Activated CD4-positive, alpha-beta T cell treated with anti-CD3 and anti-CD28 coated beads for 48 hours (primary cell): ENCODE measurements around the gene DCTD.

Source experiments
- DNase-seq: peaks from one replicate; pipeline ENCODE4 v3.0.0-alpha.2; 2020

DCTD gene

DNA sequence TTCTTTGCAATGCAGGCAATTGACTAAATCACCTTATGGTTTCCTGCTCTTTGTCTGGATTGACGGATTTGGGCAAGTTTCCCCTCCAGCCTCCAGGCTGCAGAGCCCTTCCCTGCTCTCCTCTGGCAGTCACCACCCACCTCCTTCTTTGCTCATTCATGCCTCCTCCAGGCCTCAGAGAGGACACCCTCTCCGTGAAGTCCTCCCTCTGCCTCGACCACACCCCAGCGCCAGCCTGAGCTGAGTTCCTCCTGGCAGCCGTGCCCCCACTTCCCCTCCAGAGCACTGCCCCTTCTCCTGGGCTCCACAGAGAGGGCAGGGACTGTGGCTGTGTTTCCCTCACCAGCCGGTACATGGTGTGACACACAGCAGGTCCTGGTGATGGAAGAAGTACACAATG is 53.7 kb downstream of the DCTD start:
- DNase-seq = no peak

GRCh38 chr4:182862921-182863320 is 54.3 kb downstream of the DCTD start:
- DNase-seq = no peak

DNA sequence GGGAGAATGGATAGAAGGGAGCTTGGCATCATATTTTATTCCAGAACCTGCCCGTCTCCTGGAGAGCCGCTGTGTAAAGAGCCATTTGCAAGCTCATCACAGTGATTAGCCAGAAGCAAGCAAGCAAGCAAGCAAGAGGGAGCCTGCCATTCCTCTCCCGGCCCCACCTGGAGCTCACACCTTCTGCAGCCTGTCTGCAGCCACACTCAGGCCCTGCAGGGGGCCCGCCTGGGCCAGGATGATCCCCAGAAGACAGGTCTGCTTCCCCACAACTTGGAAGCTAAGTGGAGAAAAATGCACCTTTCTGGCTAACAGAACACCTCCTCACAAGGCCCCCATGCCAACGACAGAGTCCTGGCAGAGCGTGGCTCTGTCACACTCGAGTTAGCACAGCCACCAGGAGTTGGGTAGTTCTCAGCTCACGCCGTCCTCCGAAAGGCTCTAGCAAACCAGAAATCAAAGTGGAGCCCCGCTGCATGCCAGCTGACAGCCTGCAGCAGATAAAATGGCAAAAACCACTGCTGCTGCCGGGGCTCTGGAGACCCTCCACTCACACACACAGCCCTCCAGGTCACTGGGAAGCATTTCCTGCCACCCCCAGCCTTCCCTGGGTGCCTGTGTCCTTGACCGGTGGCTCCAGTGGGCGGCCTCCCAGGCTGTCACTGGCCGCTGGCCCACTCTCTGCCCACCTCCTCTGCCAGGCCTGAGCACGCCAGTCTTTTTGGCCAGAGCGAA is 54.9 kb downstream of the DCTD start:
- DNase-seq = no peak

GRCh38 chr4:182861346-182861745 is 55.8 kb downstream of the DCTD start:
- DNase-seq = no peak

DNA sequence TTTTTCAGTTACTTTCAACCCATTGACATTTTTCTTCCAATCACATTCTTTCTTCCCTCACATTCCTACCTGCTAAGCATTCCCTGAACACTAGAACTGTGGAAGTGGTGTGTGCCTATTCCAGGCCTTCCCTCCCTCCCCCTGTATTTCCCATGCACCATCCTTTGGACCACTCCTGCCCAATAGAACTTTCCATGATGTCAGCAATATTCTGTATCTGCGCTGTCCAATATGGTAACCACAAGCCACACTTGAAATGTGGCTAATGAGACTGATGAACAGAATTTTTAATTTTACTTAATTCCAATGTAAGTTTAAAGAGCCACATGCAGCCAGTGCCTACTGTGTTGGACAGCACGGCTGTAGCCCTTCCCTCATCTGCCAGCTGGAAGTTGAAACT is 57.5 kb downstream of the DCTD start:
- DNase-seq = no peak

GRCh38 chr4:182858711-182859110 is 58.5 kb downstream of the DCTD start:
- DNase-seq = no peak

DNA sequence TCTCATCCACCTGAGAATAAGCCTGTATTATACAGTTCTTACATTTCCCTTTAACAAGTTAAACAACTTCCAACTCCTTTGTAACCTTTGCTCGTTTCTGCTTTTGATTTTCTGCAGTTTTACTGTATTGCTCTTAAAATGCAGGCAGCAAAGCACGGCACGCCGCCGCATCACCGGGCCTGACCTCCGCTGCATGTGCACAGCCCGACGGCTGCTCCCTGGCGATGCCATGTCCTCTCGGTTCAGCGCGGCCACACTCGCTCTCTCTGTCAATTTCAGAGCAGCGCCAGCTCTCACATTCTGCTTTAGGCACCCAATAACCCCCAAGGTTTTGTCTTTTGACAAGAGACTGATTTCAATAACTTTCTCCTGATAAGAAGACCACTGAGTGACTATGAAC is 60.3 kb downstream of the DCTD start:
- DNase-seq = no peak

DNA sequence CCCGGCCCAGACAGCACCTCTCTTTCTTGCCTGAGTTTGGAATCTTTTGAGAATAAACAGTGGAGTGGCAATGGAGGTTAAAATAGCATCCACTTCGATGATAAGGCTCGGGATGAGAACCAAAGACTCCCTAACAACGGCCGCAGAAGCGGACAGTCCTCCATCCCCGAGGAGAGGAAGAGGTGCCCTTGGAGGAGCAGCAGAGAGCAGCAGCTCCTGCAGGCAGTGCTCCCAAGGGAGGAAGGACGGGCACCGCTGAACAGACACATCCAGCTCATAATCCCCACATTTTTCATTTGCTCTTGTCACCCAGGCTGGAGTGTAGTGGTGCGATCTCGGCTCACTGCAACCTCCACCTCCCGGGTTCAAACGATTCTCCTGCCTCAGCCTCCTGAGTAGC is 61.3 kb downstream of the DCTD start:
- no peak for DNase-seq

- DNase-seq = no peak
These were observed 61.9 kb downstream of the DCTD start for GRCh38 chr4:182855312-182855711.

GRCh38 chr4:182854466-182854865 is 62.7 kb downstream of the DCTD start:
- DNase-seq = no peak

DNA sequence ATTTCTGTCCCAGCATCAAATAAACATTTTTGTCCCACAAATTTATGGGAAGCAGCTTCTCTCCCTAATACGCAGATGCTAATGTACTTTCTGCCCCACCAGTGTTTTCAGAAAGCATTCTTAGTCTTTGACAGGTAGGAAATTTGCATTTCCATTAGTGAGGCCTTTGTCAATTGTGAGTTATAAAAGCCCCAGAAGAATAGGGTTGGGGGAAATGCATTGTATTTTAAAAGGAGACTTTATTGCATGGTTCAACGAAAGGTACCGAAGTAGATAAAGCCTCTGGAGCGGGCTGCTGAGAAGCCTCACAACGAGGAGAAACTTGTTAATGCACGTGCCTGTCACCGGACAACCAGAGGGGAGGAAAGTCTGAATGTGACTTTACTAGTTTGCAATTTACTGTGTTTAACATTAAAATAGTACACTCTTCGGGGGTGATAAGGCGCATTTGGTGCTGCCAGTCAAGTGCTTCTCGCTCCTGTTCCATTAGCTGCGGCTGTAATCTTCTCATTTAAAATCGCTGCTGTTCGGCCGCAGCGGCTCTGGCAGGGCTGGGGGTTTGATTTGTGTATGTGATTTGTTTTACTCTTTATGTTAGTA is 63.4 kb downstream of the DCTD start:
- DNase-seq = no peak

DNA sequence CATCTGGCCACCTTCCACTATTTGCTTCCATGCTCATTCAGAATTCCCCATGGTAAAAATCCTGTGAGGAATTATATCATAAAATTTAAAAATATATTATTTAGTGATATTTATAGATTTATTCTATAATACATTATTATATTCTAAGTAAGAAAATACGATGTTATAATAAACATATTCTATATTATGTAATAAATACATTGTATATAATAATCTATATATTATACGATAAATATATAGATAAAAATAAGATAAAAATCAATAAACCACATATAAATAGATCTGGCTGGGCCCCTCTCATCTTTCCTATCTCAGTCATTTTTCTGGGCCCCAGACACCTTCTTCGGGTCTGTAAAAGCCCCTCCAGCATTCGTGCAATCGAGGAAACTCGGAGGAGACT is 68.5 kb downstream of the DCTD start:
- DNase-seq = no peak

GRCh38 chr4:182847576-182848450 is 69.4 kb downstream of the DCTD start:
- no peak for DNase-seq

DNA sequence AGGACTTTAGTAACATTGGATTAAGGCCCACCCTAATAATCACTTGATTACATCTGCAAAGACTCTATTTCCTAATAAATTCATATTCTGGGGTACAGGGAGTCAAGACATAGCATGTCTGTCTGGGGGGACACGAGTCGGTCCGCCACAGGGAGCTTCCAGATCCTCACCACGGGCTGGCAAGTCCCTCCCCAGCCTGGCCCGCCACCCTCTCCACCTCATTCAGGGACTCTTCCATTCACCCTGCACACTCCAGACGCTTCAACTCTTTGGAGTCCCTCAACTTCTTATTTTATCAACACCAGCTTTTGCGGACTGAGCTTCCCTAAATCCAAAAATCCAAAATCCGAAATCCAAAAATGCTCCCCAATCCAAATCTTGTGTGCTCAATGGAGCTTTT is 71.2 kb downstream of the DCTD start:
- DNase-seq = no peak

DNA sequence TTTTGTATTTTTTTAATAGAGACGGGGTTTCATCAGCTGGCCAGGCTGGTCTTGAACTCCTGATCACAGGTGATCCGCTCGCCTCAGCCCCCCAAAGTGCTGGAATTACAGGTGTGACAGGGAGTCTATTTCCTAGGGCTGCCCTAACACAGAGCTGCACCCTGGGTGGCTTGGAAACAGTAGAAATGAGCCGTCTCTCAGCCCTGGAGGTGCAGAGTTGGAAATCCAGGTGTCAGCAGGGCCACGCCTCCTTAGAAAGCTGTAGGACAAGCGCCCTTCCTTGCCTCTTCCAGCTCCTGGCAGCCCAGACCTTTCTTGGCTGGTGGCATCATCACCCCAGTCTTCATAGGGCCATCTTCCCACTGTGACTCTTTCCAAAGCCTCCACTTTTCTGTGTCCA is 71.6 kb downstream of the DCTD start:
- DNase-seq = no peak

DNA sequence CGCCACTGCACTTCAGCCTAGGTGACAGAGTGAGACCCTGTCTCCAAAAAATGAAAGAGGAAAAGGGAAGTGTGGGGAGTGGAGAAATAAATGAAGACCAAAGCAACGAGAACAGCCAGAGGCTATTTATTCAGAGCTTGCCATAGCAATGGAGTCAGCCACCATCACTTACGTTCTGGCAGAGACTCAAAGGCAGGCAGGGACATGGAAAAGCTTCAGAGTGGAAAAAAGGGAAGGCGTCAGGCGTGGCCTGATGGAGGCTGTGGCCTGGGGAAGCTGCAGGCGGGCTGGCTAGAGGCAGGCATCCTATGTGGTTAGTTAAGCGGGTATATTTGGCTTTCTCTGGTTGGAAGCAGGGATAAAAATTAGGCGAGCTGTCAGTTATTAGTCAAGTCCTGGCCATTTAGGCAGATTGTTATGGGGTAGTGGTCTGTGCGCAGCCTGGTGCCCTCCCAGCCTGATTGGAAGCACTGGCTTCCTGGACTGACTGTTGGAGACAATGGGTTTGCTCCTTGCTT is 73.3 kb downstream of the DCTD start:
- DNase-seq = no peak

DNA sequence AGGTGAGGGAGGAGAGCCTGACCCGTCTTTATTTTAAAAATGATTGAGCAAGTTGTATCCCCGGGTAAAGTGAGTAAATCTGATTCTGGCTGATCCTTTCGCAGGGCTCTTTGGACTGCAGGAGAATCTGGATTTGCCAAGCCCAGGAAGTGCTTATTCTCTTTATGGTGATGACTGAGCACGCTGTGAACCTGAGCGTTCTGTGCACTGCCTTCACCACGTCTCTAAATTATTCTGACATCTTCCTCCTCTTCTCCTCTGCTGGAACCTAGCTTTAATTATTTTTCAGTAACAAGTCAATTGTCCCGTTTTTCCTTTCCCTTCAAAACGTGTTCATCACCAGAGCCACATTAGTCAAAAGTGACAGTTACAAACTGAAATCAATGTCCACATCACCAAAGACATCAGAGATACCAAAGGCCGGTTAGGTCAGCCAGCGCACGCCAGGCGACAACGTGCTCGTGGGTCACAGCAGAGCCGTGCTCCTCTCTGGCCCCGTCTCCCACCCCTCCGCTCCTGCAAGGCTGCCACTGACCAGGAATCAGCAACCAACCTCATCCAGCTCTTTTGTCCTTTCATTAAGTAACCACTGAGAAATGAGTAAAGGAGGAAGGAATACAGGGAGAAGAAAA is 74.3 kb downstream of the DCTD start:
- DNase-seq = no peak

GRCh38 chr4:182842104-182842600 is 75.0 kb downstream of the DCTD start:
- DNase-seq = no peak

GRCh38 chr4:182840108-182840507 is 77.1 kb downstream of the DCTD start:
- no peak for DNase-seq
